Spleen (tissue), 11 donors: Measurements from ENCODE around the gene PTPRE. TPM values are rescaled to one million over a fixed set of nuclear protein-coding genes. Genes with fewer than 3 reads are reported as not detected.

ENCODE experiments used
- DNase-seq: peaks from one replicate; pipeline ENCODE4 v3.0.0-alpha.2; 2020
- H3K27ac ChIP-seq, 8 donors: fragments of 200-600 bp; sonication (generic) in 7 of 8; 1 replicate in 4 of 8; 2 replicates in 4 of 8; pipeline versions ENCODE4 v1.5.0 to v1.8.0; 2016 to 2021; ENCODE audit warnings: inconsistent platforms in 4 of 8, mild to moderate bottlenecking in 4 of 8, moderate library complexity in 1 of 8
- H3K27me3 ChIP-seq, 7 donors: fragments of 200-600 bp; sonication (generic) in 6 of 7; replicated peaks in 1 of 7; 1 replicate in 4 of 7; 2 replicates in 3 of 7; pipeline versions ENCODE4 v1.5.0 to v1.8.0; 2016 to 2021; ENCODE audit warnings: inconsistent platforms in 3 of 7, mild to moderate bottlenecking in 1 of 7
- H3K36me3 ChIP-seq, 6 donors: fragments of 200-600 bp; sonication (generic) in 5 of 6; 1 replicate in 4 of 6; 2 replicates in 2 of 6; pipeline versions ENCODE4 v1.5.0 to v1.8.0; 2016 to 2021; ENCODE audit warnings: inconsistent platforms in 2 of 6
- H3K4me1 ChIP-seq, 6 donors: fragments of 200-600 bp; sonication (generic) in 5 of 6; 1 replicate in 3 of 6; 2 replicates in 3 of 6; pipeline versions ENCODE4 v1.5.0 to v1.8.0; 2016 to 2021; ENCODE audit warnings: inconsistent platforms in 3 of 6
- H3K4me3 ChIP-seq, 8 donors: fragments of 200-600 bp; sonication (generic) in 7 of 8; 1 replicate in 4 of 8; 2 replicates in 4 of 8; pipeline versions ENCODE4 v1.5.0 to v1.8.0; 2016 to 2021; ENCODE audit warnings: inconsistent platforms in 4 of 8, mild to moderate bottlenecking in 4 of 8, moderate library complexity in 2 of 8
- H3K9me3 ChIP-seq, 8 donors: fragments of 200-600 bp; sonication (generic) in 7 of 8; 1 replicate in 4 of 8; 2 replicates in 4 of 8; pipeline versions ENCODE4 v1.5.0 to v1.8.0; 2016 to 2021; ENCODE audit warnings: inconsistent platforms in 4 of 8
- CTCF ChIP-seq, 11 experiments: fragments of 200-600 bp in 7 of 11; fragments of 450-650 bp in 4 of 11; sonication (generic) in 4 of 11; IDR thresholded peaks in 8 of 11; conservative IDR thresholded peaks in 3 of 11; 1 replicate in 7 of 11; 2 replicates in 4 of 11; pipeline versions ENCODE4 v1.4.0 to v1.8.0; 2016 to 2021; ENCODE audit warnings: antibody characterized with exemption in 11 of 11, inconsistent platforms in 4 of 11, mild to moderate bottlenecking in 1 of 11
- POLR2A ChIP-seq, 3 donors: fragments of 450-650 bp; IDR thresholded peaks; one replicate each; pipeline ENCODE4 v1.5.1; 2017; ENCODE audit warnings: antibody characterized with exemption in 3 of 3, mild to moderate bottlenecking in 1 of 3
- POLR2AphosphoS5 ChIP-seq, 3 donors: sonication (generic); formaldehyde crosslinking; IDR thresholded peaks; one replicate each; pipeline ENCODE4 v1.5.1; 2017; ENCODE audit warnings: antibody characterized with exemption in 3 of 3
- WGBS, 5 donors: extraction: QIAGEN DNeasy Blood & Tissue Kit in 3 of 5; methylation state at CpG; one replicate each; pipeline versions ENCODE4 v1.1.5 to v1.1.7; 2013 to 2018; 5-methylcytosine and 5-hydroxymethylcytosine counted together
- intact Hi-C: fragments of 100-400 bp; cut with DNase I; formaldehyde crosslinking; loops from one replicate; pipeline ENCODE4 v1.15.0; 2023; ENCODE audit warnings: low total_unique reads
- polyA plus RNA-seq, 3 donors: library from polyadenylated mRNA; stranded (reverse); fragments of 200-250 nt; gene quantifications; one replicate each; pipeline ENCODE4 v1.2.1, GENCODE V29; 2013
- total RNA-seq, 7 donors: library from RNA; depleted of rRNA in 3 of 7; stranded (reverse); fragments of >200 nt in 3 of 7; fragmentation: NEBNext Ultra II Directional in 4 of 7; extraction: Animal tissue kit (Norgen Biotek cat#: 25700) in 4 of 7; gene quantifications; one replicate each; pipeline versions ENCODE4 v1.1.0 to v1.2.1, GENCODE V29; 2016 to 2021
- donor health status: healthy with polysubstance abuse.
- donor health status: DM: no; HTN: no; CAD: no; lungs with moderate emphysema.
- donor health status: DM: no; HTN: no; CAD: no.
- donor health status: Bipolar disorder and iron deficiency.
- donor health status: healthy.
- donor health status: DM: no; HTN: no; CAD: no.
- donor health status: DM: yes; HTN: yes; CAD: no.

PTPRE gene
- total and polyA plus RNA-seq, 10 donors = 6.2 to 133 (median 70.2) TPM

GRCh38 chr10:127922675-127923366, 15.9 kb downstream of the PTPRE start:
- no peak for DNase-seq
- 90 to 95% (median 95%) methylated on average over 12 of the region's 12 CpGs for WGBS, 5 donors
- Histone ChIP-seq H3K36me3 (no peaks in the 10 kb centered on the region), H3K4me3 (no peak overlapping the region), H3K27me3 (no peaks in the 10 kb centered on the region), H3K9me3 (no peaks in the 10 kb centered on the region), H3K27ac (peak overlapping the region in 3 of 8 donors; percentile 64 to 71 (median 66)), H3K4me1 (peaks cover 0 to 87% (median 36%) of the 10 kb centered on the region in 6 donors)
- intact Hi-C loops = no loop called here
- TF ChIP-seq POLR2AphosphoS5 (IDR thresholded peaks at IDR 0.05) (no peak), POLR2A (IDR thresholded peaks at IDR 0.05) (no peak), CTCF (IDR thresholded peaks at IDR 0.05 in 8 of 11, conservative IDR thresholded peaks at IDR 0.05 in 3 of 11) (no peak)

- intact Hi-C loops = no loop called here
- no peak for TF ChIP-seq POLR2A (IDR thresholded peaks at IDR 0.05)
- TF ChIP-seq CTCF (IDR thresholded peaks at IDR 0.05 in 8 of 11, conservative IDR thresholded peaks at IDR 0.05 in 3 of 11) = no peak
- no peak for TF ChIP-seq POLR2AphosphoS5 (IDR thresholded peaks at IDR 0.05)
- no peak overlapping the region for H3K4me3 ChIP-seq
- H3K36me3 ChIP-seq = no peaks in the 10 kb centered on the region
- no peak overlapping the region for H3K27ac ChIP-seq
- no peak for DNase-seq
- no peaks in the 10 kb centered on the region for H3K27me3 ChIP-seq
- peaks cover 3 to 87% (median 39%) of the 10 kb centered on the region in 6 donors for H3K4me1 ChIP-seq
- no peaks in the 10 kb centered on the region for H3K9me3 ChIP-seq
- 53 to 86% (median 71%) methylated on average over 1 of the region's 1 CpG for WGBS, 5 donors
Observed at GRCh38 chr10:127923646-127924045, 16.7 kb downstream of the PTPRE start.

GRCh38 chr10:127925471-127926207, 18.7 kb downstream of the PTPRE start:
- H3K4me1 ChIP-seq = peaks cover 3 to 71% (median 23%) of the 10 kb centered on the region in 6 donors
- no peak overlapping the region for H3K4me3 ChIP-seq
- TF ChIP-seq POLR2AphosphoS5 (IDR thresholded peaks at IDR 0.05) = no peak
- no peak for TF ChIP-seq POLR2A (IDR thresholded peaks at IDR 0.05)
- TF ChIP-seq CTCF (IDR thresholded peaks at IDR 0.05 in 8 of 11, conservative IDR thresholded peaks at IDR 0.05 in 3 of 11) = no peak
- H3K36me3 ChIP-seq = no peaks in the 10 kb centered on the region
- DNase-seq = no peak
- intact Hi-C loops = no loop called here
- H3K27ac ChIP-seq = peak overlapping the region in 3 of 8 donors; percentile 4 to 46 (median 24)
- H3K9me3 ChIP-seq = no peaks in the 10 kb centered on the region
- 39 to 66% (median 60%) methylated on average over 6 of the region's 6 CpGs for WGBS, 5 donors
- H3K27me3 ChIP-seq = no peaks in the 10 kb centered on the region

- no peak overlapping the region for H3K4me3 ChIP-seq
Observed at GRCh38 chr10:127926455-127926854, 19.6 kb downstream of the PTPRE start.

More at GRCh38 chr10:127926455-127926854, 19.6 kb downstream of the PTPRE start:
- Histone ChIP-seq H3K4me1 (peaks cover 3 to 63% (median 19%) of the 10 kb centered on the region in 6 donors), H3K27ac (peak overlapping the region in 2 of 8 donors; percentile 36 to 46), H3K36me3 (no peaks in the 10 kb centered on the region), H3K27me3 (no peaks in the 10 kb centered on the region), H3K9me3 (no peaks in the 10 kb centered on the region)
- WGBS, 5 donors = 38 to 69% (median 46%) methylated on average over 8 of the region's 8 CpGs
- DNase-seq = no peak
- intact Hi-C loops = no loop called here
- no peak for TF ChIP-seq CTCF (IDR thresholded peaks at IDR 0.05 in 8 of 11, conservative IDR thresholded peaks at IDR 0.05 in 3 of 11)
- no peak for TF ChIP-seq POLR2A (IDR thresholded peaks at IDR 0.05)
- no peak for TF ChIP-seq POLR2AphosphoS5 (IDR thresholded peaks at IDR 0.05)
